ENCODE results near the gene ICAM4.
"Not testable (repeated sequence)": the region's sequence is repeated elsewhere in the genome, so short reads cannot be mapped to it uniquely, and the experiment has no call there.

Gene ICAM4

GRCh38 chr19:10320602-10321416 is 34.1 kb downstream of the ICAM4 start:
- DNase-seq: no peak

- DNase-seq: no peak
Measured at GRCh38 chr19:10321417-10321797, 34.7 kb downstream of the ICAM4 start.

GRCh38 chr19:10321874-10322835 is 35.4 kb downstream of the ICAM4 start:
- no peak for DNase-seq

GRCh38 chr19:10325732-10326131 is 39.0 kb downstream of the ICAM4 start:
- DNase-seq: no peak

- DNase-seq: no peak
Measured at GRCh38 chr19:10327793-10328192, 41.0 kb downstream of the ICAM4 start.

GRCh38 chr19:10328558-10329429 is 42.0 kb downstream of the ICAM4 start:
- DNase-seq: no peak

- no peak for DNase-seq
Measured at GRCh38 chr19:10329555-10329954, 42.8 kb downstream of the ICAM4 start.

GRCh38 chr19:10332158-10332964 is 45.6 kb downstream of the ICAM4 start:
- no peak for DNase-seq

- DNase-seq: peak; percentile 96
Measured at GRCh38 chr19:10332965-10333757, 46.4 kb downstream of the ICAM4 start, which contains the start of gene RAVER1. TSS of gene RAVER1 (minus strand) at chr19:10333529. CDS start at chr19:10333507, 22 bp downstream.

GRCh38 chr19:10333758-10334587 is 47.2 kb downstream of the ICAM4 start:
- no peak for DNase-seq

GRCh38 chr19:10334588-10335351 is 48.0 kb downstream of the ICAM4 start:
- no peak for DNase-seq

GRCh38 chr19:10335352-10335985 is 48.7 kb downstream of the ICAM4 start:
- no peak for DNase-seq

GRCh38 chr19:10336725-10337124 is 50.0 kb downstream of the ICAM4 start:
- not testable (repeated sequence) for DNase-seq
